ENCODE results near the gene SETD7.
"Not testable (repeated sequence)": the region's sequence is repeated elsewhere in the genome, so short reads cannot be mapped to it uniquely, and the experiment has no call there.

The SETD7 gene

GRCh38 chr4:139451997-139452396, 104.0 kb downstream of the SETD7 start:
- no peak overlapping the region for H3K27ac ChIP-seq
- TF ChIP-seq ZFX (IDR thresholded peaks at IDR 0.05) = no peak
- no peak for TF ChIP-seq CTCF (conservative IDR thresholded peaks at IDR 0.05)

- no peak overlapping the region for H3K27ac ChIP-seq
These were observed 105.4 kb downstream of the SETD7 start for GRCh38 chr4:139450586-139450985.

GRCh38 chr4:139447078-139447477, 108.9 kb downstream of the SETD7 start:
- not testable (repeated sequence) for H3K27ac ChIP-seq

More at GRCh38 chr4:139450586-139450985, 105.4 kb downstream of the SETD7 start:
- TF ChIP-seq CTCF (conservative IDR thresholded peaks at IDR 0.05) (no peak), ZFX (IDR thresholded peaks at IDR 0.05) (no peak)

All from C4-2B (cell line).